Measurements from ENCODE around the gene IDH1.

Gene IDH1

DNA sequence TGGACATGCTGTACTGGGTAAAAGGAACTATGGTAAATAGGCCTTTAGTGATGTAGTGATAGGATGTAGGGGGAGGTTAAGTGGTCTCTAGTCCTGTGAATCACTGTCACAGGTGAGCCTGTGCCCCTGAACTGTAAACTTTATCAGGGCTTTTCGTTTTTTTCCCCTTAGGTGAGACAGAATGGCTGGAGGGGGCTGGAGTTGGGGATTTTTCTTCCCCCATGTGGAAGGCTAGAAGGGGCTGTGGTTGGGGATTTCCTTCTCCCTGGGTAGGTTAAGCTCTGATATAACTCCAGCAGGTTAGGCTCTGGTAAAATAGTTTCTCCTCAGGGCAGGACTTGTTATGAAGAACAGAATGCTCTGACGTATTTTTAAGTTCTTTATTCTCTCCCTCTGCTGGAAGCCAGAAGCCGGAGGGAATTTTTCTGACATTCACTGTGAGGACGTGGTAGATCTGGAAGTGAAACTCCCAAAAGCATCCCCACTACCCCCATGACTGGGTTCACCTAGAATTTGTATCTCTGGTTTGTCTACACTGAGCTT, 39.7 kb upstream of the IDH1 start:
- H3K4me3 ChIP-seq (replicated peaks; ENCODE audit: low read depth, low read length): no peak overlapping the region
- no peak for DNase-seq (ENCODE audit: extremely low read depth, low read depth)
- no peak for TF ChIP-seq CTCF (IDR thresholded peaks at IDR 0.05; ENCODE audit: low read depth, low read length, missing control alignments)

GRCh38 chr2:208285853-208286252, 31.0 kb upstream of the IDH1 start:
- no peak for TF ChIP-seq CTCF (IDR thresholded peaks at IDR 0.05; ENCODE audit: low read depth, low read length, missing control alignments)
- no peak overlapping the region for H3K4me3 ChIP-seq (replicated peaks; ENCODE audit: low read depth, low read length)
- DNase-seq (ENCODE audit: extremely low read depth, low read depth): no peak

DNA sequence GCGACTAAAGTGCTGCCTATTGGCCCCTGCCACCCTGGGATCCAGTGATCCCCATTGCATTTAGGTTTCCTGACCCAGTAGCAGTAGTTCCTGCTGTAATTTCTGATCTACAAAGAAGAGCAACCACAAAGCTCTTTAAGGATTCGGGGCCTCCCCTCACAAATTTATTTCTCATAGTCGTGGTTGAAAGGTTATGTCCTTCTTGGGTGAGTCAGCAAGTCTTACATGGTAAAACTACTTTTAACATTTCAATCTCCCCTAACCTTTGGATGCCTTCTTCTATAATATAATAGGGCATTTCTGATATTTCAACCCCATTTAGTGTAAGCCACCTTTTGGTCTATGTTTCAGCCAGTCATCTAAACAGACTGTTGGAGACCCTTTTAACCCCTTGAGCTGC, 26.1 kb upstream of the IDH1 start:
- peak; percentile 26 for DNase-seq (ENCODE audit: extremely low read depth, low read depth)
- no peak for TF ChIP-seq CTCF (IDR thresholded peaks at IDR 0.05; ENCODE audit: low read depth, low read length, missing control alignments)
- H3K4me3 ChIP-seq (replicated peaks; ENCODE audit: low read depth, low read length): no peak overlapping the region

DNA sequence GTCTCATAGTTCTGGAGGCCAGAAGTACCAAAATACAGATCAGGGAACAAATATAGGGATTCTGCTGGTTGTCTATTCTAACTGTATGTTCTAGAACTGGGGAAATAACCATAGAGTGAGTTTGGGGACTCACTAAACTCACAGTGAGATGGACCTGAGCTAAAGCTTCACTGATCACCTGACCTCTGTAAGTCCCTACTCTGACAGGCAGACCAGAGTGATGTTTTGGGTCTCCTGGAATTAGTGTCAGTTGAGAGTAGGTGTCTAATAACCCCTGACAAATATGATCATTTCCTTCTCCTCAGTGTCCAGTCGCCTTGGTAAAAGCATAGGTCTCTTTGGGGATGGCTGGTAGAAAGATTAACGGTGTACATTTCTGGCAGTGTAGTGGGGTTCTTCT, 25.4 kb upstream of the IDH1 start:
- H3K4me3 ChIP-seq (replicated peaks; ENCODE audit: low read depth, low read length): no peak overlapping the region
- TF ChIP-seq CTCF (IDR thresholded peaks at IDR 0.05; ENCODE audit: low read depth, low read length, missing control alignments): no peak

GRCh38 chr2:208279236-208279635, 24.4 kb upstream of the IDH1 start:
- no peak for DNase-seq (ENCODE audit: extremely low read depth, low read depth)
- no peak overlapping the region for H3K4me3 ChIP-seq (replicated peaks; ENCODE audit: low read depth, low read length)
- no peak for TF ChIP-seq CTCF (IDR thresholded peaks at IDR 0.05; ENCODE audit: low read depth, low read length, missing control alignments)

More for the DNA sequence above, 25.4 kb upstream of the IDH1 start:
- DNase-seq (ENCODE audit: extremely low read depth, low read depth): no peak

- TF ChIP-seq CTCF (IDR thresholded peaks at IDR 0.05; ENCODE audit: low read depth, low read length, missing control alignments): no peak
- no peak for DNase-seq (ENCODE audit: extremely low read depth, low read depth)
- H3K4me3 ChIP-seq (replicated peaks; ENCODE audit: low read depth, low read length): no peak overlapping the region
Observed at GRCh38 chr2:208278549-208278948, 23.7 kb upstream of the IDH1 start.

DNA sequence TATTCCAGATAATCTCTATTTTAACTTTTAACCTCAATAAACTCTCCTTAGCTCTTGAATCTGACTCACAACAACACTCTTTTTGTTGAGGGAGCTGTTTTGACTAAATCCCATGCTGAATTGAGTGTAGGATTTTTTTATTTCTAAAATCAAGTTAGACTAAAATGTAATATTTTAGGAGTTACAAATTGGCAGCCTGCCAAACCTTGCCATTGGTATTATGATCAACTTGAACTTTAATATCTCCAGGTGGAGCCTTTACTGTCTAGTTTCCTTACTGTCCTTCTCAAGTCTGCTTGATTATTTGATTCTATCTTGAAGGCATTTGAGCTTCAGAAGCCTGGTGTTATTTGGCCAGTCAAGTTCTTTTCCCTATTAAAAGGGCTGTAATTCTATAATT, 19.9 kb upstream of the IDH1 start:
- no peak for TF ChIP-seq CTCF (IDR thresholded peaks at IDR 0.05; ENCODE audit: low read depth, low read length, missing control alignments)
- DNase-seq (ENCODE audit: extremely low read depth, low read depth): no peak
- H3K4me3 ChIP-seq (replicated peaks; ENCODE audit: low read depth, low read length): no peak overlapping the region

All from HFF-Myc (cell line).